HK-2 (cell line): ENCODE data around the gene CRYGA.
A peak's percentile ranks its signal among the peaks of the same experiment; 100 is the strongest.

Experiments
- DNase-seq: peaks from one replicate; pipeline ENCODE4 v3.0.0-alpha.2; 2018; ENCODE audit not compliant: unreplicated experiment

Gene CRYGA, protein sequence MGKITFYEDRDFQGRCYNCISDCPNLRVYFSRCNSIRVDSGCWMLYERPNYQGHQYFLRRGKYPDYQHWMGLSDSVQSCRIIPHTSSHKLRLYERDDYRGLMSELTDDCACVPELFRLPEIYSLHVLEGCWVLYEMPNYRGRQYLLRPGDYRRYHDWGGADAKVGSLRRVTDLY

DNA sequence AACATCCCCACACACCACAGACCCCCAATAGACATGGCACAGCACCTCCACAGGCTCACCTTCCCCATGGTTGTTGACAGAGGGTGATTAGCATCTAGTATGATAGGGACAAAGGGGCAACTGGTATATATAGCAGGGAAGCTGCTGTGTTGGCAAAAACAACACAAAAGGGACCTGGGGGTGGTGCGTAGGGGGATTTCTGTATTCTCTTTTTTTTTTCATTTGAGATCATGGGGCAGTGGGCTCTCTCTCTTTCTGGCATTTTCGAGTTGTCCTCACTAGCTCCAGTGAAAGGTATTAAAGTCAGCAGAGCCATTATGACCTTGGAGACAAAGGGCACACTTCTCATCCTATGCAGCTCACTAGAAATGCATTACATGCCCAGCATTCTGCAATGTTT is at the start of gene CRYGA:
Gene CRYGA, minus strand, starts transcription at position 101 of the 400 bp plus-strand sequence. Its CDS starts 33 bp downstream, at position 68.
- DNase-seq = no peak

DNA sequence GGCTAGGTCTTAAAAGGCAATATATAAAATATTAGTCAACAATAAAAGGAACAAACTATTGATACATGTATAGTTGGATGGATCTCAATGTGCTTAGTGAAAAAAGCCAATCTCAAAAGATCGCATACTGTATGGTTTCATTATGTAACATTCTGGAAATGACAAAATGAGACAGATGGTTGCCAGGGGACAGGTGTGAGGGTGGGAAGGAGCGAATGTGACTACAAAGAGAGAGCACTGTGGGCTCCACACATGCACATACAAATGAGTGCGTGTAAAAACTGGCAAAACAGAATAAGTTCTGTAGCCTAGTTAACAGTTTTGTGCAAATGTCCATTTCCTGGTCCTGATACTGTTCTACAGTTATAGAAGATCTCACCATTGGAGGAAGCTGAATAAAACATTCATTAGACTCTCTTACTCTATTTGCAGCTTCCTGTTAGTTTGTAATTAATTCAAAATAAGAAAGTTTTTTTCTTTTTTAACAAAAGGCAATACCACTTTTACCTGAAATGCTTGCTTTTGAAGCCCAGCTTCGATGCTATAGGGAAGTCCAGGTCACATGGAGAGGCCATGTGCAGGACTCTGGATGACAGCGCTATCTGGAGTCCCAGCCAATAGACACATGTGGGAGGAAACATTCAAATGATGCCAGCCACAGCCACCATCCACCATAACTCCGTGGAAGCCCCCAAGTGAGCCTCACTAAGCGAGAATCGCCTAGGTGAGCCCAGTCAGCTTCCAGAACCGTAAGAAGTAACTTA is 47.5 kb upstream of the CRYGA start:
- DNase-seq = no peak

DNA sequence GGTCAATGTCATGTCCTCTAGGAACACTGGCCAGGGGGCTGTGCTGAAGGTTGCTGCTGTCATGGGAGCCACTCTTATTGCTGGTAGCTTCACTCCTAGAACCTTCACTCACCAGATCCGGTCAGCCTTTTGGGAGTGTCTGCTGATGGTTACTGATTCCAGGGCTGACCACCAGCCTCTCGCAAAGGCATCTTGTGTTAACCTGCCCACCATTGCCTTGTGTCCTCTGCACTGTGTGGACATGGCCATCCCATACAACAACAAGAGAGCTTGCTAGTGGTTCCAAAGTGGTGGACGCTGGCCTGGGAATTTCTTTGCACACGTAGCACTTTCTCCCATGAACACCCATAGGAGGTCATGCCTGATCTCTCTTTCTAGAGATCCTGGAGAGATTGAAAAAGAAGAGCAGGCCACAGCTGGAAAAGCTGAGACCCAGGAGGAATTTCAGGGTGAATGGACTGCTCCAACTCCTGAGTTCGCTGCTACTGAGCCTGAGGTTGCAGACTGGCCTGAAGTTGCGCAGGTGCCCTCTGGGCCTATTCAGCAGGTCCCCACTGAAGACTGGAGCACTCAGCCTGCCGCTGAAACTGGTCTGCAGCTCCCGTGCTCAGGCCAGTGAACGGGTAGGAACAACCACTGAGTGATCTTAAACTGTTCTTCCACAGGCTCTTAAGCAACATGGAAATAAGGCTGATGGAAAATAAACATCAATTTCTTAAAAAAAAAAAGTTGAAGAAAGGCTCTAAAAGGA is 45.1 kb upstream of the CRYGA start:
- DNase-seq = no peak

DNA sequence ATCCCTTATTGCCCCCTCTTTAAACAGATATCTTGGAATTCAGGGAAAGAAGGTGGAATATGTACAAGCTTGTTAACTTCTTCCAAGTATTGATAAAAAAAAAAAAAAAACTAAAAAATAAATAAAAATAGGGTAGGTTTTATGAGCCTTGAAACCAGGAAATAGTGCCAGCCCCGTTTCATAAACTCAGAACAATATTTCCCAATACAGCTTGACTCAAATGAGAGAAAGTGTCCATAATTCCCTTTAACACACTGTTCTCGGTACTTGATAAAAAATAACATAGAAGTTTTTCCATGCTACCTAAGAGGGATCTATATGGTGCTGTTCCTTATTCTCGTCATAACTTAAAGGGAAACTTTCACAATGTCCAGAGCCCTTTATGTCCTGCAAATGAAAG is 44.4 kb upstream of the CRYGA start:
- no peak for DNase-seq

DNA sequence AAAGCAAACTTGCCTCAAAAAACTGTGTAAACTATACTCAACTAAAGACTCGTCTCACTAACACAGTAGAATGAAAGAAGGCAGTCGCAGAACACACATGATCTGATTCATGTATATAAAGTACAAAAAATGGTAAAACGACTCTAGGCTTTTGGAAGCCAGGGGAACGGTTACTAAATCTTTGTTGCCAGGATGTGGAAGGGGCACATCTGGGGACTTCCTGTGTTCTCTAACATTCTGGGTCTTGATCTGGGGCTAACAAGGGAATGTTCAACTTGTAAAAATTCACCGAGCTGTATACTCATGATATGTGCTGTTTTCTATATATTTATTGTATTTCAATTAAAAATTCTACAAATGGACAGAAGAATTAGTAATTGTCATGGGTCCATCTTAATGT is 40.8 kb upstream of the CRYGA start:
- no peak for DNase-seq

DNA sequence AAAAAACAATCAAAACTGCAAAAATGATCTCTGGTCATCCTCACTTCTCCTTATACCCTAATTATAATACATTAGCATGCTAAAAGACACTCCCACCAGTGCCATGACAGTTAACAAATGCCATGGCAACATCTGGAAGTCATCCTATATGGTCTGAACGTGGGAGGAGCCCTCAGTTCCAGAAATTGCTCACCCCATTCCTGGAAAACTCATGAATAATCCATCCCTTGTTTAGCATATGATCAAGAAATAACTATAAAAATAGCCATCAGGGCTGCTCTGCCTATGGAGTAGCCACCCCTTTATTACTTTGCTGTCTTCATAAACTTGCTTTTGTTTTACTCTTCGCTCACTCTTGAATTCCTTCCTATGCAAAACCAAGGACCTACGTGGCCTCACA is 32.1 kb upstream of the CRYGA start:
- DNase-seq = no peak

DNA sequence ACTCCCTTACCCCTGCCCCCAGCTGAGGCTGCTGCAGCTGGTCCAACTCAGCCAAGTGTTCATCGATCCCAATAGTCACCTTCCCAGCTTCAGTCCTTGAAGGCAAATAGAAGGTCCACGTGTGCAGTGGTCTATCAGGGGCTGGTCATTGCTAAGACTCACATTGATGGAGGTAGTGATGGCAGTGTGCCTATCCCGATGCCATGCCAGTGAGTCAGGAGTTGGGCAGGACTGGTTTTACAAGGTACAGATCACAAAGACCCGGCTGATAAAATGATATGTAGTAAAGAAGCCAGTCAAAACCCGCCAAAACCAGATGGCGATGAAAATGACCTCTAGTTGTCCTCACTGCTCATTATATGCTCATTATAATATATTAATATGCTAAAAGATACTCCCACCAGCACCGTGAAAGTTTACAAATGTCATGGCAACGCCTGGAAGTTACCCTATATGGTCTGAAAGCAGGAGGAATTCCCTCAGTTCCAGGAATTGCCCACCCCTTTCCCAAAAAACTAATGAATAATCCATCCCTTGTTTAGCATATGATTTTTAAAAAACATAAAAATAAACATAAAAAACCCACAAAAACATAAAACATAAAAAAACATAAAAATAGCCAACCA is 29.3 kb upstream of the CRYGA start:
- DNase-seq = no peak

DNA sequence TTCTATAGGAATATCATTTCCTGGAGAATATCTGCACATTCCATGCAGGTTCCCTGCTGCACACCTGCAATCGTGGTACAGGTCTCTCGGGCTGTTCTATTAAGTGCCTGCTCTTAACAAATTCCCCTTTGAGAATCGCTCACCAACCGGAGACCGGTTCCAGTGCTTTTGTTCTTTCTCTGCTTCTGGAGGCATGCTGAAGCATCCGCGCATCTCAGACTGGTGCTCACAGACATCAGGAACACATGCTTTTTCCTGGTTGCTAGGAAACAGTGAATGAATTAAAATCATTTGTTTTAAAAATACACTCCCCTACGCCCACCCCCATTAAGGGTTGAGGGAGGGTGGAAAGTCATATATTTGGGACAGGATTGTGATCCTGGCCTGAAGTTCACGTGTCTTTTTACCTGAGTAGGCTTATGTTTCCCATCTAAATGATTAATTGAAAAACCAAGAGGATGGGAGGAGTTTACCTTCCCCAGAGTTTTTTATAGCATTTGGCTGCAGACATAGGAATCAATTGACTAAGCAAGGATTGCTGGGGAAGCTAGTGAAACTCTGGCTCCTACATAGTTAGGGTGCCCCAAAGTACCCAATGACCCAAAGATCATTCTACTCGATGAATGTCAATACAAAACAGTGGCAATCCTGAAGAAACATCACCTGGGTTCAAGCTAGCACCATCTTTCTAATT is 26.6 kb upstream of the CRYGA start, which contains the start of gene C2orf80:
Gene C2orf80, minus strand, starts transcription at position 221 of the 694 bp plus-strand sequence. CDS start 3,044 bp downstream, outside the sequence.
- DNase-seq = no peak

DNA sequence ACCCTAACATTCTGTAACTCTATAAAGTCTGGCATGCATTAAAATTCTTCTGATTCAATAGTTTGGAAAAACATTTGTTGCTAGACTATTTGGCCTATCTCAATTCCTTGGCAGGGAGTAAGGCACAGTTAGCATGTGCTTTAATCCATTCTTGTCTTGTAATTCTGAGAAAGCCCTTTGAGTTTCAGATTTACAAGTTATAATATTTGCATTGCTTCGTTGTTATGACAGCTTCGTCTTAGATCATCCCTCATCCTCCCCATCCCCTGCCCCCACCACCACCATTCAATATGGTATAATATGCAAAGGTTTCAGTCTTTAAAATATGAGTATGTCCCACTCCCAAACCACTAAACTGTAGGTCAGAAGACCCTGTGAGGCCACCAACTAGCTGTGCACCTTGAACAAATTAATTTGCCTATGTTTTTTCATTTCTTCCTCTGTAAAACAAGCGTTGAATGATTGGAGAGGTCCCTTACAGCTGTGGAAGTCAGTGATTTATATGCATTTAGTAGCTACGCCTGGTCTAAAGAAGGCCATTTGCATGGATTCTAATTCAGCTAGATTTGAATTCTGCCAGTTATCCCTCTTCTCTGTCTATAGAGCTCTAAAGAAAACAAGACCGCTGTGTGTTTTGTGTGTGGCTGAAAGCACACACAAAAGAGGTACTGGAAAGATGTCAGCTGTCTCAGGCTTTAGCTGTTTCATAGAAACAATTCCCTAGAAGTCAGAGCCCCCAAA is 25.9 kb upstream of the CRYGA start:
- DNase-seq = no peak

DNA sequence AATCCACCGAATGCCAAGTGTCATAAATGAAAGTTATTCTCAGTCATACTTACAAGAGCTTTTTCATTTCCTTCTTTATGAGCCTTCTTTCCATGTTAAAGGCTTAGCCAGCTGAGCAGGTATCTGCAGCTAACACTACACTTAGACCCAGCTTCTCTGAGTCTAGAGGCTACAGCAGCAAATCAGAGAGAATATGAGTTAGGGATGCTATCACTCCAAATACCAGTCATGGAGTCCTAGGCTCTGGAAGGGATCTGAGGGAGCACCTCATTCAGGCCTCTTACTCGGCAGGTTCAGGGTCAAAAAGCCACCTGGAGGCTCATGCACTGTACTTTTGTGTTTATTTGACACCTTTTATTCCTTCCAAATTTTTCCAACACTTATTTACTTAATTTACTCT is 23.5 kb upstream of the CRYGA start:
- DNase-seq = no peak

DNA sequence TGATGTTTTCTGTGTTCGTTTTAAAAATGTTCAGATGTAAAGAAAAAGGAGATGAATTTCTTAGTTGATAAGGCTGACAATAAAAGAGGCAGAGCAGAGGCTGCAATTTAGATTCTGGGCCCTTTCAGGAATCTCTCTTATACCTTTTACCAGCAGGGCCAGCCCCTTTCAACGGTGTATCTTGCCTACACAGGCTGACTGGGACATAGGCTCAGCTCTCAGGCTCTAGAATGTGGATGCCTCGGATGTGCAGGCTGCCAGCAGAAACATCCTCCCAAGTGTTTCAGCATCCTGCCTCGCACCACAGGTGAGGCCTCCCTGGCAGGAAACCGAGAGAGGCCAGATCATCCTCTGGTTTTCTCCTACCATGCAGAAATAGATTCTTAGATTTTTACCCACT is 23.1 kb upstream of the CRYGA start:
- no peak for DNase-seq

DNA sequence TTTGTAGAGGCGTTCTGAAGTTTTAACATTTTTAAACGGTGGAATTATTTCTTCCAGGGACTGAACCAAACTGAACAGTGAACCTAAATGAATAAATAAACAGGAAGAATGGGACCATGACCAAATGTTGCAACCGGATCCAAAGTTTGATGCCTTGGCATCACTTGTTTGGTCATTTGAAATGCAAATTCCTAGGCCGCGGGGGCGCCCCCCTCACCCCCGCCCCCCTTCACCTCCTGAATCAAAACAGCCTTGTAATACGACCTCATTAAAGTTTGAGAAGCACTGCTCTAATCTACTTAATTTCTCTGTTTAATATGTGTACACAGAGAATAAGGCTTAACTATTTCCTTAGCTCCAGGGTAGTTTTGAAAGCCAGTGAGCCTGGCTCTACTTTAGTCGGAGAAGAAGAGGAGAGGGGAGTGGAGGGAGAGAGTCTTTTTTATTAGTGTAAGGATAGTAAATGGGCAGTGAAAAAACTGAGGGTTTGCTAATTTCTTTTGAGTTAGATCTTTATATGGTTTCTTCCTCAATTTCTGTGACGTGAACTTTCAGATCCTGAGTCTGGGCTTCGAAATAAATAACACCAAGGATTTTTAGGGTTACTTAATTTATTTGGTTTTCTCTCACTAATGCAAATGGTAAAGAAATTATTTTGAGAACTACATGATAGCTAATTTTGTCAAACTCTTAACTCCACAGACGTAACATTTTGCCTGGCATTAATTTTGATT is 20.8 kb upstream of the CRYGA start:
- DNase-seq = no peak

DNA sequence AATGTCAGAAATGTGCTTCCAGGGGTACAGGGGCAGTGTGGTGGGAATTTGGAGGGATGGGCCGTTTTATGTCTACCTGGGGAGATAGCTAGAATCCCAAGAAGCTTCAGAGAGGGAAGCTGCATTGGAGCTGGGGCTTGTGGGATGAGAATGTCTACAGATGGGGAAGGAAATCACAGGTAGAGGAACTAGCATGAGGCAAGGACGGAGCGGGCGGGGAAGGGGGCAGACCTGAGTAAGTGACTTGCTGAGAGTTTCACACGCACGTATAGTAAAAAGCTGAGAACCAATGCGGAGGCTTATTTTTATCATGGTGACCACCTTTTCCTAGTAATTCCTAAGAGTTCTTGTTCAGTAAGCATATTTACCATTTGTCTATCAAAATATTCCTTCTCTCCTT is 20.1 kb upstream of the CRYGA start:
- no peak for DNase-seq

DNA sequence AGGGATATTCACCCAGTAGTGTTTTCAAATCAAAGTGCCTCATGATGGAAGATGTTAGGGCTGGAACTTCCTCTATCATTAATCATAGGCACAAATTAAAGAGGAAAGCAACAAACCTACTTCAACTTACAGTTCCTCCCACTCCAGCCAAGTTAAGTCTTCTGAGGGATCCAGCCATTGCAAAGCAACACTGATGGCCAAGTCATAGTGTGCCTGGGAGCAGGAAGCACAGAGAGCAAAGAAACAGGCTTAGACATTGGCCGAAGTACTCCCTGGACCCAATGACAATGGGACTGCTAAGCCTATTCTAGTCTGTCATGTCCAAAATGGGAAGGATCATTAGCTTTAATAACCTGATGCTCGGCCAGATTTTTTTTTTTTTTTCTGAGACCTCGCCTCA is 19.4 kb upstream of the CRYGA start:
- DNase-seq = no peak

DNA sequence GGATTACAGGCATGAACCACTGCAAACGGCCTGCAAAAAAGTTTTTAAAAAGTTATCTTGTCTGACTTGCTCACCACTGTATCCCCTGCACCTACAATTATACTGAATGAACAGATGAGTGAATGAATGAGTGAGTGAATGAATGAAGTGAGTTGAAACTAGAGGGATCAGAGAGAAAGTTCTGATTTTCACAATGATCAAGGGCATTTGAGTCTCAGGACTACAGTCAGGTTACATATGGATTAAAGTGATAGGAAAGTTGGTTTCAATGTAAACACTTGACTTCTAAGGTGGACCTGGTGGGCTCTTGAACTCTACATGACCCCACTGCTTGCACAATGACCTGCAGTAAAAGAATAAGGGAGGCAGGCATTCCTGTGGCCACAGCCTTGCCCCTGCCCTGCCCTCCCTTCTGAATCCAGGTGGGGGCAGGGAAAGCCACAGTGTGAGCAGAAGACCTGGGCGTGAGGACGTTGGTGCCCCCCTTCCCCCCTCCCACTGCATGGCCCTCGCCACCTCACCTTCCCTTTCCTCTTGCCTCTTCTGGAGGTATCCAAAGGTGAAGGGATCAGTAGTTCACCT is 15.7 kb upstream of the CRYGA start:
- DNase-seq = peak; percentile 21

DNA sequence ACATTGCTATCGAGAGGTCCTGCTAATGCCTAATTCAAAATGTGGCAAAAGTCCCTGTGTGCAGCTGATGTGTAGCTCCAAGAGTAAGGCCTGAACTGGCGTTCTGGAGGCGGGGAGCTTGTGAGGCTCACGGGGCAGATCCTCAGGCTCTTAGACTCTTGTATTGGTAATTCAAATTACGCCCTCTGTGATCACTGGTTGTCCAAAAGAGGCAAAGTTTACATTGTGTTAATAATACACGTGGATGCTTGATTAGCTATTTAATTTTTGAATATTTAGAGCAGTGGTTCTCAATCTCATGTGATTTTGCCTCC is 12.4 kb upstream of the CRYGA start:
- no peak for DNase-seq

DNA sequence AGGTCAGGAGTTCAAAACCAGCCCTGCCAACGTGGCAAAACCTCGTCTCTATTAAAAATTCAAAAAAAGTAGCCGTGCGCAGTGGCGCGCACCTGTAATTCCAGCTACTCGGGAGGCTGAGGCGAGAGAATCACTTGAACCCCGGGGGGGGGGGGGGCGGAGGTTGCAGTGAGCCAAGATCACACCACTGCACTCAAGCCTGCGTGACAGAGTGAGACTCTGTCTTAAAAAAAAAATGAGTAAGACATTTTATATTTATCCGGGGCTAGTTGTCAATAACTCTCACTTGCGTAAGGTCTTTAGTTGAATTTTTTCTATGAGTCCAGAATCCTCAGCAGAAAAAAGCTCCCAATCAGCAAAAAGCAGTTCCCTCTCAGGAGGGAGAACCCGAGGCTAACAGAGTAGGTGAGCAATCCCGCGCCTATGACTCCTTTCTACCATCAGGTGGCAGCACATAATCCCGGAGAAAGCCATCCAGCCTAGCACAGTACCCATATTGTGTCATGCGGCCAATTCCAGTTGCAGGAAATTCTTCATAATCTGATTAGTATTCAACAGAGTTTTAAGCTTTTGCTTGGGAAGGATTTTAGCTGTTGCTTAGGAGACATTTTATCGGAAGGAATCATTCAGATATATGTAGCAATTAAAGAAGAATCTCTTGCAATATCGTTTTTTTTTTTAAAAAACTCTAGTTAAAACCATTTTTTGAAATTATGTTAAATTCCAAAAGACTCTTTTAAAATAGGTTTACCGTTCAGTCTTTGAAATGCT is 11.9 kb upstream of the CRYGA start:
- DNase-seq = peak; percentile 71

DNA sequence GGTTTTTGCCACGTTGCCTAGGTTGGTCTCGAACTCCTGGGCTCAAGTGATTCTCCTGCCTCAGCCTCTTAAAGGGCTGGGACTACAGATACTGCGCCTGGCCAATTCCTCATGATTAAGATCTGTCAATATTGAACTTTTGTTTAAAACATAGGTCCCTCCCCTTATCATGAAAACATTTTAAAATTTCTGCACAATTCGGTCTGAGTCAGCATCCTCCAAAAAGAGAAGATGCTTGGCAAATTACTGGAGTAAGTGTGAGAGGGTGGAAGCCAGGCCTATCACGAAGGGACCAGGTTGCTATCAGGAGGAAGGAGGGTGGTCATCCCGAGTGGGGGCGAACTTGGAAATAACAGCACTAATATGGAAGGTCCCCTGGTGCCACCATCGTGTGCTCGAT is 10.8 kb upstream of the CRYGA start:
- DNase-seq = no peak

DNA sequence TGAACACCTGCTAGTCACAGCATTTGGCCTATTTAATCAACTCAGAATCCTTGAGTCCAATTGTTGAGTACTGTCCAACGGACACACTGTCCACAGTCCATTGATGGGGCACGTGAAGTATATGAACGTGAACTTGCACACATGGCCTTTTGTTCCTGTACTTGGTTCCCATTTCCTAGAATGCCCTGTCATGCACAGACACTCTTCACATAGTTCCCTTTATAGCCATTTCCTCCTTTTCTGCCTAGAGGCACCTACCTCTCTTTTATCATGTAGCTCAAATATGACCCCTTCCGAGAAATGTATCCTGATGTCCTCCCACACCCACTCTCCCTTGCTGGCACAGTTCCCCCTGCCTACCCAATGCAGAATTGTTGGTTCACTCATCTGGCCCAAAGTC is 8.7 kb upstream of the CRYGA start:
- DNase-seq = no peak
